Measurements from ENCODE around the gene ATP5MC3. TPM values are rescaled to one million over a fixed set of nuclear protein-coding genes. Genes with fewer than 3 reads are reported as not detected.
A peak's percentile ranks its signal among the peaks of the same experiment; 100 is the strongest.

The ATP5MC3 gene
- total and polyA plus RNA-seq, 3 donors from 2014 or later, result 68.4 to 136 (median 82.9) TPM

GRCh38 chr2:175203621-175204496 is 22.3 kb upstream of the ATP5MC3 start:
- peak; percentile 67 for DNase-seq
- H3K4me3 ChIP-seq, result no peak overlapping the region
- WGBS, 2 donors, result 47 to 65% methylated on average over 12 of the region's 12 CpGs
- TF ChIP-seq POLR2A (IDR thresholded peaks at IDR 0.05) (no peak), CTCF (IDR thresholded peaks at IDR 0.05) (peak in 1 of 3 experiments; percentile 25)
- H3K4me1 ChIP-seq, result no peaks in the 10 kb centered on the region
- intact Hi-C loops (cut with DNase I; ENCODE audit: low total_unique reads), result no loop called here
- H3K36me3 ChIP-seq (ENCODE audit: low read depth, missing control alignments), result no peaks in the 10 kb centered on the region
- H3K27ac ChIP-seq, result no peak overlapping the region
- H3K27me3 ChIP-seq, result no peaks in the 10 kb centered on the region
- H3K9me3 ChIP-seq, result no peaks in the 10 kb centered on the region

- no peak for TF ChIP-seq POLR2A (IDR thresholded peaks at IDR 0.05)
- Histone ChIP-seq H3K27ac (no peak overlapping the region), H3K27me3 (no peaks in the 10 kb centered on the region), H3K9me3 (no peaks in the 10 kb centered on the region), H3K4me1 (no peaks in the 10 kb centered on the region), H3K36me3 (ENCODE audit: low read depth, missing control alignments) (no peaks in the 10 kb centered on the region), H3K4me3 (no peak overlapping the region)
- intact Hi-C loops (cut with DNase I; ENCODE audit: low total_unique reads), result no loop called here
- DNase-seq, result no peak
These were observed 13.5 kb upstream of the ATP5MC3 start for GRCh38 chr2:175195012-175195411.

GRCh38 chr2:175188761-175189160 is 7.3 kb upstream of the ATP5MC3 start:
- Histone ChIP-seq H3K27ac (no peak overlapping the region), H3K36me3 (ENCODE audit: low read depth, missing control alignments) (no peaks in the 10 kb centered on the region), H3K4me1 (no peaks in the 10 kb centered on the region), H3K27me3 (no peaks in the 10 kb centered on the region), H3K4me3 (no peak overlapping the region), H3K9me3 (no peaks in the 10 kb centered on the region)
- intact Hi-C loops (cut with DNase I; ENCODE audit: low total_unique reads), result no loop called here
- TF ChIP-seq CTCF (IDR thresholded peaks at IDR 0.05) (no peak), POLR2A (IDR thresholded peaks at IDR 0.05) (no peak)
- 68% methylated on average over 1 of the region's 1 CpG for WGBS, 2 donors
- no peak for DNase-seq

GRCh38 chr2:175187378-175187777 is 5.9 kb upstream of the ATP5MC3 start:
- 88 to 100% methylated on average over 1 of the region's 1 CpG for WGBS, 2 donors
- DNase-seq, result no peak
- Histone ChIP-seq H3K4me3 (no peak overlapping the region), H3K27me3 (no peaks in the 10 kb centered on the region), H3K4me1 (no peaks in the 10 kb centered on the region), H3K9me3 (no peaks in the 10 kb centered on the region), H3K27ac (no peak overlapping the region), H3K36me3 (ENCODE audit: low read depth, missing control alignments) (no peaks in the 10 kb centered on the region)
- TF ChIP-seq CTCF (IDR thresholded peaks at IDR 0.05), result no peak
- TF ChIP-seq POLR2A (IDR thresholded peaks at IDR 0.05), result no peak
- intact Hi-C loops (cut with DNase I; ENCODE audit: low total_unique reads), result no loop called here

GRCh38 chr2:175183674-175184073 is 2.2 kb upstream of the ATP5MC3 start:
- Histone ChIP-seq H3K27me3 (no peaks in the 10 kb centered on the region), H3K9me3 (no peaks in the 10 kb centered on the region), H3K27ac (no peak overlapping the region), H3K4me3 (no peak overlapping the region), H3K36me3 (ENCODE audit: low read depth, missing control alignments) (no peaks in the 10 kb centered on the region), H3K4me1 (peaks cover 12% of the 10 kb centered on the region)
- DNase-seq, result no peak
- intact Hi-C loops (cut with DNase I; ENCODE audit: low total_unique reads), result no loop called here
- WGBS, 2 donors, result 88 to 91% methylated on average over 2 of the region's 2 CpGs
- TF ChIP-seq POLR2A (IDR thresholded peaks at IDR 0.05), result no peak
- no peak for TF ChIP-seq CTCF (IDR thresholded peaks at IDR 0.05)

Measured in testis (tissue), 3 donors.